ENCODE measurements around the gene ACTR2. TPM values are rescaled to one million over a fixed set of nuclear protein-coding genes. Genes with fewer than 3 reads are reported as not detected.

Gene ACTR2
- total and polyA plus RNA-seq, 11 donors, result 28.2 to 216 (median 109) TPM

DNA sequence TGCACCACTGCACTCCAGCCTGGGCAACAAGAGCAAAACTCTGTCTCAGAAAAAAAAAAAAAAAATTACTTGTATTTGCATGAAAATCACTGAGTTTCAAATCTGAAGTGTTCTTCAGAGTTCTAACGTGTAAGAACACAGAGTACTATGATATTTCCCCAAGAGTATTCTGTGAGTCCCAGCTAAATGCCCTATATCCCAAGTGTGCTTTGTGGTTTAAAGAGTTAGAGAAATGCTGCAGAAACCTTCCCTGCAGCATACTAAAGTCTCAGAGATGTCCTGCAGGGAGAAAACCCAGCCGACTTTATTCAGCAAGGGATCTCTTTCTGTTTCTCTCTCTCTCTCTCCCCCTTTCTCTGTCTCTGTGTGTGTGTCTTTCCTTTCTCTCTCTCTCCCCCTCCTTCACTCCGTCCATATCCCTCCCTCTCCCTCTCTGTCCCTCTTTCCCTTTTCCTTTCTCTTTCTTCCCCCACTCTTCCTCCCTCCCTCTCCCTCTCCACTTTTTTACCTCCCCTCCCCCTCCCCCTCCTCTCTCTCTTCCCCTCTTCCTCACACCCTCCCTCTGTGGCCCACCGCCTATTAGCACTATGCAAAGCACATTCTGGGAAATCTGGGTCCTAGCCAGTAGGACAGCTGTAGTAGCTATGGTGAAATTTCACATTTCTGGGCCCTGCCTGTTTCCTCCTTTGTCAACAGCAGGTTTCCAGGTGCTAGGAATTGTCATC, 54.2 kb downstream of the ACTR2 start:
- H3K27me3 ChIP-seq, result peaks cover 0 to 4% (median 0%) of the 10 kb centered on the region in 9 donors
- intact Hi-C loops (cut with DNase I), result no loop called here
- H3K9me3 ChIP-seq, result no peaks in the 10 kb centered on the region
- no peak for TF ChIP-seq POLR2A (IDR thresholded peaks at IDR 0.05)
- TF ChIP-seq, protein P1, sequence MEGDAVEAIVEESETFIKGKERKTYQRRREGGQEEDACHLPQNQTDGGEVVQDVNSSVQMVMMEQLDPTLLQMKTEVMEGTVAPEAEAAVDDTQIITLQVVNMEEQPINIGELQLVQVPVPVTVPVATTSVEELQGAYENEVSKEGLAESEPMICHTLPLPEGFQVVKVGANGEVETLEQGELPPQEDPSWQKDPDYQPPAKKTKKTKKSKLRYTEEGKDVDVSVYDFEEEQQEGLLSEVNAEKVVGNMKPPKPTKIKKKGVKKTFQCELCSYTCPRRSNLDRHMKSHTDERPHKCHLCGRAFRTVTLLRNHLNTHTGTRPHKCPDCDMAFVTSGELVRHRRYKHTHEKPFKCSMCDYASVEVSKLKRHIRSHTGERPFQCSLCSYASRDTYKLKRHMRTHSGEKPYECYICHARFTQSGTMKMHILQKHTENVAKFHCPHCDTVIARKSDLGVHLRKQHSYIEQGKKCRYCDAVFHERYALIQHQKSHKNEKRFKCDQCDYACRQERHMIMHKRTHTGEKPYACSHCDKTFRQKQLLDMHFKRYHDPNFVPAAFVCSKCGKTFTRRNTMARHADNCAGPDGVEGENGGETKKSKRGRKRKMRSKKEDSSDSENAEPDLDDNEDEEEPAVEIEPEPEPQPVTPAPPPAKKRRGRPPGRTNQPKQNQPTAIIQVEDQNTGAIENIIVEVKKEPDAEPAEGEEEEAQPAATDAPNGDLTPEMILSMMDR (IDR thresholded peaks at IDR 0.05), result no peak
- WGBS, 4 donors, result 30 to 38% (median 35%) methylated on average over 4 of the region's 4 CpGs
- H3K4me3 ChIP-seq, result no peak overlapping the region
- DNase-seq (peak in 3 of 5 donors; percentile 41 to 67 (median 45)), ATAC-seq (peak; percentile 47 to 63 (median 52))
- H3K36me3 ChIP-seq, result no peaks in the 10 kb centered on the region
- H3K4me1 ChIP-seq, result peaks cover 7 to 38% (median 22%) of the 10 kb centered on the region in 12 donors
- H3K27ac ChIP-seq, result peak overlapping the region in 7 of 12 donors; percentile 6 to 44 (median 28)

DNA sequence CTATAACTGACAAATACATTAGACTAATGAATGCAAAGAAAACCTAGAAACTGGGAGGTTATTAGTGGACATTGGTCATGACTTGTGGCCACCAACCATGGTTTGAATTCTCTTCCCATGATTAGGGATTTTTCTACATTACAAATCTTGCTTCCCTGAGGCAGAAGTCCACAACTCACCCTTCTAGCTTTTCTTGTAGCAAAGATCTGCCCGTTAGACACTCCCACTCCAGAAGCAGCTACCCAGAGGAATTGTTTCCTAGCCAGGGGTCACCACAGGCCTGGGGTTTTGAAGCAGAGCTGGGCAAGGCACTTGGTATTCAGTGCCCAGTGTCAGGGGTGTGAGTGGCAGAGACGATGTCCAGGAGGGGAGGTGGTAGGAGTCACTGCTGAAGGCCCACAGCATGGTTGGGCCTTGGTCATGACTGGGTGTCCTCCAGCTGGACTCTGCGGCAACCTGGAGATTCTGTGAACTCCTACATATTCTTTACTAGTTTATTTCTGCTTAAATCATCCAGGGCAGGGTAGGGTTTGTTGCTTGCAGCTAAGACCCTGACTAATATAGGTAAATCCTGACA, 54.9 kb downstream of the ACTR2 start:
- peaks cover 0 to 4% (median 0%) of the 10 kb centered on the region in 9 donors for H3K27me3 ChIP-seq
- H3K4me1 ChIP-seq, result peaks cover 4 to 30% (median 16%) of the 10 kb centered on the region in 12 donors
- TF ChIP-seq POLR2A (IDR thresholded peaks at IDR 0.05), result no peak
- TF ChIP-seq, protein P1 (IDR thresholded peaks at IDR 0.05), result no peak
- H3K4me3 ChIP-seq, result no peak overlapping the region
- 73 to 84% (median 79%) methylated on average over 3 of the region's 3 CpGs for WGBS, 4 donors
- peak in 1 of 5 donors; percentile 14 for DNase-seq
- no peaks in the 10 kb centered on the region for H3K9me3 ChIP-seq
- no peaks in the 10 kb centered on the region for H3K36me3 ChIP-seq
- intact Hi-C loops (cut with DNase I), result no loop called here
- ATAC-seq, result no peak
- peak overlapping the region in 9 of 12 donors; percentile 6 to 44 (median 12) for H3K27ac ChIP-seq

DNA sequence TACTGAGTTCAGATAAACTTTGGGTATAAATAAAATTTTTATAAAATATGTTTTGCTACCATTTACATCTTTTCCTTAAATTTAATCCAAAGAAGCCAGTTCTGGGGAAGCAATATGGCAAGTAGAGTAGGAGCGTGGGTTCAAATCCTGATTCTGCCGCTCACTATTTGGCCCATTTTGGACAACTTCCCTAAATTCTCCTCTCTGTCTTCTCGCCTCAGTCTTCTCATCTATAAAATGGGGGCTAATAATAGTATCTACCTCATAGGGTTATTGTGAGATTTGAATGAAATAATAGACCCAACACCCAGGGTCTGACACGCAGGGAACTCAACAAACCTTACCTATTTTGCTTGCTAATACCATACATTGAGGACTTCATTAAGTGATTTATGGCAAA, 59.7 kb downstream of the ACTR2 start:
- 96 to 98% (median 97%) methylated on average over 4 of the region's 4 CpGs for WGBS, 4 donors
- no peaks in the 10 kb centered on the region for H3K27me3 ChIP-seq
- no peaks in the 10 kb centered on the region for H3K9me3 ChIP-seq
- TF ChIP-seq, protein P1 (IDR thresholded peaks at IDR 0.05), result no peak
- TF ChIP-seq POLR2A (IDR thresholded peaks at IDR 0.05), result no peak
- H3K36me3 ChIP-seq, result no peaks in the 10 kb centered on the region
- H3K27ac ChIP-seq, result no peak overlapping the region
- DNase-seq (no peak), ATAC-seq (no peak)
- H3K4me1 ChIP-seq, result peaks cover 0 to 14% (median 4%) of the 10 kb centered on the region in 12 donors
- H3K4me3 ChIP-seq, result no peak overlapping the region
- intact Hi-C loops (cut with DNase I), result no loop called here
